ENCODE results near the gene APLF.

GRCh38 chr2:68418855-68419254 lies 48.5 kb upstream of the APLF start:
- TF ChIP-seq, protein P1, sequence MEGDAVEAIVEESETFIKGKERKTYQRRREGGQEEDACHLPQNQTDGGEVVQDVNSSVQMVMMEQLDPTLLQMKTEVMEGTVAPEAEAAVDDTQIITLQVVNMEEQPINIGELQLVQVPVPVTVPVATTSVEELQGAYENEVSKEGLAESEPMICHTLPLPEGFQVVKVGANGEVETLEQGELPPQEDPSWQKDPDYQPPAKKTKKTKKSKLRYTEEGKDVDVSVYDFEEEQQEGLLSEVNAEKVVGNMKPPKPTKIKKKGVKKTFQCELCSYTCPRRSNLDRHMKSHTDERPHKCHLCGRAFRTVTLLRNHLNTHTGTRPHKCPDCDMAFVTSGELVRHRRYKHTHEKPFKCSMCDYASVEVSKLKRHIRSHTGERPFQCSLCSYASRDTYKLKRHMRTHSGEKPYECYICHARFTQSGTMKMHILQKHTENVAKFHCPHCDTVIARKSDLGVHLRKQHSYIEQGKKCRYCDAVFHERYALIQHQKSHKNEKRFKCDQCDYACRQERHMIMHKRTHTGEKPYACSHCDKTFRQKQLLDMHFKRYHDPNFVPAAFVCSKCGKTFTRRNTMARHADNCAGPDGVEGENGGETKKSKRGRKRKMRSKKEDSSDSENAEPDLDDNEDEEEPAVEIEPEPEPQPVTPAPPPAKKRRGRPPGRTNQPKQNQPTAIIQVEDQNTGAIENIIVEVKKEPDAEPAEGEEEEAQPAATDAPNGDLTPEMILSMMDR (IDR thresholded peaks at IDR 0.05; ENCODE audit: poor library complexity) = no peak
- no peak for TF ChIP-seq EZH2 (IDR thresholded peaks at IDR 0.05; ENCODE audit: borderline replicate concordance)
- no peak for TF ChIP-seq EZH2phosphoT487 (IDR thresholded peaks at IDR 0.05; ENCODE audit: low read depth, severe bottlenecking, unreplicated experiment)
